CD4-positive, alpha-beta T cell (primary cell): Measurements from ENCODE around the gene KRTAP5-6. TPM values are rescaled to one million over a fixed set of nuclear protein-coding genes. Genes with fewer than 3 reads are reported as not detected.

Experiments
- ATAC-seq: fragments of 200-7000 bp; cut with Tn5 transposase; one replicate; pipeline ENCODE4 v1.10.0; 2022; ENCODE audit warnings: mild to moderate bottlenecking; ENCODE audit not compliant: poor library complexity
- CTCF ChIA-PET: fragments of 350-600 bp; sonication (Branson Sonifier 250); formaldehyde crosslinking; loops from one replicate; lab custom pipeline; 2021; ENCODE audit warnings: antibody characterized with exemption, inconsistent platforms; lab: Charles Lee
- POLR2A ChIA-PET: fragments of 350-600 bp; sonication (Branson Sonifier 250); formaldehyde crosslinking; loops from one replicate; lab custom pipeline; 2021; ENCODE audit warnings: antibody characterized with exemption, inconsistent platforms; lab: Charles Lee
- DNase-seq, 14 experiments: peaks; one replicate each; pipeline ENCODE4 v3.0.0-alpha.2; 2013 to 2020; ENCODE audit warnings: mixed read lengths in 2 of 14
- H3K27ac ChIP-seq, 2 donors: one replicate each; pipeline versions ENCODE4 v1.5.1 to v1.7.0; 2013; ENCODE audit warnings: low read length in 2 of 2, low read depth in 1 of 2, mild to moderate bottlenecking in 1 of 2
- H3K27me3 ChIP-seq, 2 experiments: 1 replicate in 1 of 2; 2 replicates in 1 of 2; pipeline versions ENCODE4 v1.6.1 to v1.7.0; 2013; ENCODE audit warnings: low read length in 2 of 2, control low read depth in 1 of 2, mild to moderate bottlenecking in 1 of 2, moderate library complexity in 1 of 2; ENCODE audit not compliant: insufficient read depth in 2 of 2, control insufficient read depth in 1 of 2
- H3K36me3 ChIP-seq: one replicate; pipeline ENCODE4 v1.6.1; 2013; ENCODE audit warnings: low read length, control low read depth; ENCODE audit not compliant: insufficient read depth
- H3K4me1 ChIP-seq: one replicate; pipeline ENCODE4 v1.6.1; 2013; ENCODE audit warnings: low read length, control low read depth; ENCODE audit not compliant: insufficient read depth
- H3K4me3 ChIP-seq: one replicate; pipeline ENCODE4 v1.5.1; 2013; ENCODE audit warnings: mild to moderate bottlenecking, low read length, moderate library complexity
- H3K9me3 ChIP-seq, 2 experiments: 1 replicate in 1 of 2; 2 replicates in 1 of 2; pipeline versions ENCODE4 v1.6.1 to v1.7.0; 2013; ENCODE audit warnings: low read length in 2 of 2, mild to moderate bottlenecking in 2 of 2, control low read depth in 1 of 2, moderate library complexity in 1 of 2; ENCODE audit not compliant: control insufficient read depth in 1 of 2, insufficient read depth in 1 of 2
- H3K27ac Mint-ChIP-seq: one replicate; pipeline ENCODE4 v1.8.0; 2020; ENCODE audit warnings: mixed read lengths
- H3K27me3 Mint-ChIP-seq: one replicate; pipeline ENCODE4 v1.8.0; 2021; ENCODE audit warnings: mixed read lengths
- H3K36me3 Mint-ChIP-seq: one replicate; pipeline ENCODE4 v1.8.0; 2021; ENCODE audit warnings: low read depth, mixed read lengths
- H3K4me1 Mint-ChIP-seq: one replicate; pipeline ENCODE4 v1.8.0; 2021; ENCODE audit warnings: low read depth, mixed read lengths
- H3K4me3 Mint-ChIP-seq: one replicate; pipeline ENCODE4 v1.8.0; 2020; ENCODE audit warnings: mild to moderate bottlenecking, mixed read lengths
- H3K9me3 Mint-ChIP-seq: one replicate; pipeline ENCODE4 v1.8.0; 2020; ENCODE audit warnings: mixed read lengths
- CTCF ChIP-seq: fragments of 200-600 bp; IDR thresholded peaks from one replicate; pipeline ENCODE4 v1.8.0; 2022; ENCODE audit warnings: antibody characterized with exemption, mild to moderate bottlenecking
- intact Hi-C, 2 experiments: fragments of 100-400 bp; cut with DNase I in 1 of 2; cut with micrococcal nuclease in 1 of 2; formaldehyde crosslinking; loops; one replicate each; pipeline versions ENCODE4 v1.15.1 to v1.9.0; 2023 to 2025; cut with DNase I, micrococcal nuclease
- total RNA-seq, 174 experiments: library from RNA in 2 of 174; stranded (reverse) in 2 of 174; gene quantifications; one replicate each; pipeline ENCODE4 v1.2.3 and lab custom pipeline; 2021 to 2026

Gene KRTAP5-6
- total RNA-seq, 2 experiments from 2014 or later, result not detected

GRCh38 chr11:1746511-1746931 lies 49.5 kb downstream of the KRTAP5-6 start:
- ChIA-PET POLR2A (interaction anchor here (1.2 kb wide), 1 partner anchor 11 kb away, joined by 3 read pairs; no protein-coding TSS in a partner anchor), CTCF (no interaction called here)
- peaks cover 13 to 19% of the 10 kb centered on the region in 2 experiments for H3K27me3 ChIP-seq
- Mint-ChIP-seq H3K4me3 (no peak overlapping the region), H3K4me1 (peaks cover 20% of the 10 kb centered on the region), H3K36me3 (no peaks in the 10 kb centered on the region), H3K27me3 (peaks cover 14% of the 10 kb centered on the region), H3K9me3 (no peaks in the 10 kb centered on the region), H3K27ac (no peak overlapping the region)
- H3K4me1 ChIP-seq, result peaks cover 23% of the 10 kb centered on the region
- H3K9me3 ChIP-seq, result peaks cover 0 to 15% of the 10 kb centered on the region in 2 experiments
- TF ChIP-seq CTCF, result no peak
- peak in 1 of 14 experiments; percentile 51 for DNase-seq
- no peak overlapping the region for H3K4me3 ChIP-seq
- intact Hi-C loops, result loop anchor here in 1 of 2 experiments (10.0 kb wide), 1 partner anchor 1532 kb away; no protein-coding TSS in a partner anchor
- no peak for ATAC-seq
- no peaks in the 10 kb centered on the region for H3K36me3 ChIP-seq
- H3K27ac ChIP-seq, result no peak overlapping the region

- no peak for ATAC-seq
- no peaks in the 10 kb centered on the region for H3K9me3 Mint-ChIP-seq
Measured at GRCh38 chr11:1746956-1747752, 50.2 kb downstream of the KRTAP5-6 start.

More at GRCh38 chr11:1746956-1747752, 50.2 kb downstream of the KRTAP5-6 start:
- Histone ChIP-seq H3K9me3 (peaks cover 0 to 15% of the 10 kb centered on the region in 2 experiments), H3K4me3 (no peak overlapping the region), H3K36me3 (peaks cover 3% of the 10 kb centered on the region), H3K27me3 (peaks cover 13 to 19% of the 10 kb centered on the region in 2 experiments), H3K27ac (no peak overlapping the region), H3K4me1 (peaks cover 28% of the 10 kb centered on the region)
- CTCF ChIA-PET, result no interaction called here
- POLR2A ChIA-PET, result interaction anchor here (1.2 kb wide), 1 partner anchor 10 kb away, joined by 3 read pairs; no protein-coding TSS in a partner anchor
- no peak for TF ChIP-seq CTCF
- no peak for DNase-seq
- intact Hi-C loops, result loop anchor here in 1 of 2 experiments (10.0 kb wide), 1 partner anchor 1532 kb away; no protein-coding TSS in a partner anchor
- H3K4me1 Mint-ChIP-seq, result peaks cover 20% of the 10 kb centered on the region
- H3K27me3 Mint-ChIP-seq, result peaks cover 14% of the 10 kb centered on the region
- H3K36me3 Mint-ChIP-seq, result peaks cover 4% of the 10 kb centered on the region
- H3K27ac Mint-ChIP-seq, result no peak overlapping the region
- H3K4me3 Mint-ChIP-seq, result no peak overlapping the region

Other genes with a start within 250 kb of the KRTAP5-6 start
- gene MOB2, start 210.4 kb upstream of the KRTAP5-6 start, total RNA-seq, result 10 to 100 TPM; 37.0 to 38.3 TPM
- gene DUSP8, start 124.9 kb upstream of the KRTAP5-6 start, total RNA-seq, result 10 to 100 TPM; 83.9 to 91.2 TPM
- not detected for gene KRTAP5-1, start 111.9 kb upstream of the KRTAP5-6 start, total RNA-seq
- gene KRTAP5-2, start 98.9 kb upstream of the KRTAP5-6 start, total RNA-seq, result not detected
- gene KRTAP5-3, start 88.7 kb upstream of the KRTAP5-6 start, total RNA-seq, result not detected
- gene KRTAP5-4, start 75.1 kb upstream of the KRTAP5-6 start, total RNA-seq, result not detected
- not detected for gene KRTAP5-5, start 67.4 kb upstream of the KRTAP5-6 start, total RNA-seq
- 1 to 10 TPM; 1.7 TPM for gene IFITM10, start 53.4 kb downstream of the KRTAP5-6 start, total RNA-seq
- 10 to 100 TPM; 63.3 to 71.3 TPM for gene CTSD, start 66.7 kb downstream of the KRTAP5-6 start, total RNA-seq
- not detected for gene SYT8, start 137.8 kb downstream of the KRTAP5-6 start, total RNA-seq
- gene TNNI2, start 141.8 kb downstream of the KRTAP5-6 start, total RNA-seq, result under 1 TPM in 1 of 2 experiments, not detected in 1; 0.50 TPM
- gene LSP1, start 155.9 kb downstream of the KRTAP5-6 start, total RNA-seq, result 100 to 1,000 TPM; 228 to 232 TPM
- gene PRR33, start 194.7 kb downstream of the KRTAP5-6 start, total RNA-seq, result not detected
- 10 to 100 TPM; 19.1 to 21.9 TPM for gene TNNT3, start 222.5 kb downstream of the KRTAP5-6 start, total RNA-seq